Adipose tissue (tissue), 3 donors: ENCODE results near the gene MTG1. TPM values are rescaled to one million over a fixed set of nuclear protein-coding genes. Genes with fewer than 3 reads are reported as not detected.
"Not testable (repeated sequence)": the region's sequence is repeated elsewhere in the genome, so short reads cannot be mapped to it uniquely, and the experiment has no call there.

ENCODE experiments used
- H3K27ac ChIP-seq: one replicate; pipeline ENCODE4 v1.5.1; 2013; ENCODE audit warnings: low read depth, low read length
- WGBS, 3 donors: extraction: QIAGEN DNeasy Blood & Tissue Kit; methylation state at CpG; one replicate each; pipeline ENCODE4 v1.1.7; 2013; 5-methylcytosine and 5-hydroxymethylcytosine counted together
- polyA plus RNA-seq, 3 donors: library from polyadenylated mRNA; stranded (reverse); fragments of 200-250 nt; gene quantifications; one replicate each; pipeline ENCODE4 v1.2.3, GENCODE V29; 2013
- donor health status: healthy with polysubstance abuse.
- donor health status: Bipolar disorder and iron deficiency.
- donor health status: healthy.

The MTG1 gene
- polyA plus RNA-seq, 3 donors: 33.9 to 40.2 (median 35.9) TPM

DNA sequence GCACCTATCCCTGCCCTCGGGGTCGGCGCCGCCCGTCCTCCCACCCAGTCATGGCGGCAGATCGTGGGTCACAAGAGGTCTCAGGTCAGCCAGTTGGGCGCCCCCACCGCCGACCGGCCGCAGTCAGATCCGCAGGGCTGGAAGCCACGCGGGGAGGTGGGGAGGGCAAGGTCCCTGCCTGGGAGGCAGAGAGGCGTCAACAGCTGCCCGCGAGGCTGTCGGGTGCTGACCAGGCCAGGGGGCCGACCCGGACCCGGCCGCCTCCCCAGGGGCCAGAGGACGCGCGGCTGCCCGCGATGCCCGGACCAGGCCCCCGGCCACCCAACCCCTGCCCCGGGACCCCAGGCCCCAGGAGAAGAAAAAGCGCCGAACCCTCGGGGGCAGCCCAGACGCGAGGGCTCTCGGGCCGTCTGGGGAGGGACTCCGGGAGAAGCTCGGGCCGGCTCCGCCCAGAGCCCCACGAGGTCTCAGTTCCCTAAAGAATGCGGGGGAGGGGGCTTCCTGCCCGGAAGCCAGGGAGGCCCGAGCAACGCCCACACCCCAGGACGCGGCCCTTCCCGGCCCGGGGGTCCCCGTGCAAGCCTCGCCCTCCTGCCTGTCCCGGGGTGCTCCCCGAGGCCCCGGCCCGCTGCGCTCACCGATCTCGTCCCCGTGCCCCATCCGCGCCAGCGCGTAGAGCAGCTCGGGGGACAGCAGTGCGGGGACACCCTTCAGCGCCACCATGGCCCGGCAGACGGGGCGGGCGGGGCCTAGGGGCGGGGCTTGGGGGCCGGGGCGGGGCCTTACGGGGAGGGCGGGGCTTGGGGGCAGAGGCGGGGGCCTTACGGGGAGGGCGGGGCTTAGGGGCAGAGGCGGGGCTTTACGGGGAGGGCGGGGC lies 36.4 kb upstream of the MTG1 start, which contains the start of gene FUOM:
FUOM (minus strand) TSS at position 735 of the 877 bp plus-strand sequence; CDS start at position 723, 12 bp downstream.
- no peak within 1 kb of the TSS for H3K27ac ChIP-seq
- WGBS, 3 donors: 1 to 3% (median 2%) methylated on average over 54 to 82 of the region's 83 CpGs

DNA sequence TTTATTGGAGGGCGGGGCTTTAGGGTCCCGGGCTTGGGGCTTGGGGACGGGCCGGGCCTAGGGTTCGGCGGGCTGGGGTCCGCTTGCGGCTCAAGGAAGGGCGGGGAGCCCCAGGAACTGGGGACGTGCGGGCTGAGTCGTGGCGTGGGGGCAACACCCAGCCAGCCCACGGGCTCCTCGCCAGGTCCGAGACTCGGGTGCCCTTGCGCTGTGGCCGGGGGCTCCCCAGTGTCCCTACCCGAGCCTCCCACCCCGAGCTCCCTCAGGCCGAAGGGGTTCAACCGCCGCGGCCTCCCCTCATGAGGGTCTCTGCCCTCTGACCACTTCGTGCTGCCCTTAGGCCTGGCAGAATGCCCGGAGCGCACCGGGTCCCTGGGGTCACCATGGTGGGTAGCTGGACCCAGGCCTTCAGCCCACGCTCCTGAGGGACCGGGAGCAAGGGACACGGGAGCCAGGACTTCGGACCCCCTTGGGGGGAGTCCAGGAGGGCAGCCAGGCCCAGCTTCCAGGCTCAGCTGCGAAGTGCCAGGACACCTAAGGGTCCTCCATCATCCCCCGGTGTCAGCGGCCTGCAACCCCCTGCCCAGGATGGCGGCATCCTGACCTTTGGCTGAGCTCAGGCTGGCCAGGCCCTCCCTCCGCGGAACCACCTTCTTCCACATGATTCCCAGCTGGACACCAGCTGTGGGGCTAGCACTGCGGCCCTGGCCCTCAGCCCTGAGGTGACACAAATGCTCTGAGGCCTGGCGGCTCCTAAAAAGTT lies 35.6 kb upstream of the MTG1 start:
- 83 to 87% (median 84%) methylated on average over 29 to 41 of the region's 41 CpGs for WGBS, 3 donors
- no peak overlapping the region for H3K27ac ChIP-seq

DNA sequence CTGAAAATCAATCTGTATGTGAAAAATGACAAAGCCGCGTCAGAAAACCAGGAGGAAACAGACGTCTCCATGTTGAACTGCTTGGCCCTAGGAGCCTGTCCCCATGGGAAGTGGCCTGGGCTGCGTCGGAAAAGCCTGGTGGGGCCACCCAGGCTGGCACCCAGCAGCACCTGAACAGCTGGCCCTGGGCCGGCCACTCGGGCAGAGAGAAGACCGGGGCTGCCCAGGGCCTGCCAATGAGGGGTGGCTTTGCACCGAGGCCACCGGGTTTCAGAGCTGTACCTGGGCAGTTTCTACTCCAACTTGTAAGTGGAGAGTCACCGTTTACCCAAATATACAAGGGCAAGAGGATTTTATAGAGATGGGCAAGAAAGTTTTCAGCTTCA lies 35.0 kb upstream of the MTG1 start:
- WGBS, 3 donors: 73 to 87% (median 83%) methylated on average over 11 of the region's 11 CpGs
- H3K27ac ChIP-seq: no peak overlapping the region

DNA sequence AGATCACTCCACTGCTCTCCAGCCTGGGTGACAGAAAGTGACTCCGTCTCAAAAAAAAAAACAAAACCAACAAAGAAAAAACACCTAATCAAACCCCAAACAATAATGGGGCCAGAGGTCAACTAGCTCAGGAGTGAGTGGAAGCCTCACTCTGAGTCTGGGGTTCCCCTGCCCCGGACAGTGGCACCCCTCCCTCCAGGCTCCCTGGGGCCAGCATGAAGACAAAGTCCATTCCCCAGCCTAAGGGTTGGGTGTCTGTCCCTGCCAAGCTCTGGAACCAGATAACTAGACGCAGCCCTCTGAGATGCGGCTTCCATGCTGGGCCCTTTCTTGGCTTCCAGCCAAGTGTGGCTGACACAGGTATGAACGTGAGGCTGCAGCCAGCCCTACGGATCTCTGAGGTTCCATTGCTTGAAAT lies 34.4 kb upstream of the MTG1 start:
- H3K27ac ChIP-seq: no peak overlapping the region
- WGBS, 3 donors: 23 to 54% (median 50%) methylated on average over 6 of the region's 6 CpGs

DNA sequence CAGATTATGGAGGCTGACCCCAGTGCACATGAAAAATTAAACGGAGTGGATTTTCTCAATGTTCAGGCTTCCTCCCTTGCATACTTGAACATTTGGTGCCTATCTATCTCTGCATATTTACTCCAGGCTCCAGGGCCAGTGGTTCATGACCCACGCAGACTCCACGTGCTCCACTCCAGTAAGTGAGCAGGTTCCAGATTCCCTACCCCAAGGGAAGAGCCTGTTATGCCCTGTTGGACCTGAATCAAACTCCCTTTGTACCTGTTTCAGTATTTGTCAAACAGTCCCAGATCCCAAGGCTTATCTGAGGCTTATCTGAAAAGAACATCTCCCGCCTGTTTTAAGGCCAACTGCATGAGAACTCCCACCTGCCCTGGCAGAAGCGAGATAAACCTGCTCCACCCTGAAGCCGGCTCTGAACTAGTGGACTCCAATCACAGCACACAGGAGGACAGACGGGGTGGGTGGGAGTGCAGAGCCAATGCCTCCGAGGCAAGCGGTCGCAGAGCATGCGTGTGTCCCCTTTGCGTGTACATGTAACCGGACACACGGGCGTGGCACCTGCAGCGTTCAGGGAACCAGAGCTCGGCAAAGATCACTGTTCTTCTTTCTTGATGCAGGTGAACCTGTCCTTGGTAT lies 33.9 kb upstream of the MTG1 start:
- WGBS, 3 donors: 52 to 77% (median 74%) methylated on average over 17 of the region's 17 CpGs
- H3K27ac ChIP-seq: no peak overlapping the region

DNA sequence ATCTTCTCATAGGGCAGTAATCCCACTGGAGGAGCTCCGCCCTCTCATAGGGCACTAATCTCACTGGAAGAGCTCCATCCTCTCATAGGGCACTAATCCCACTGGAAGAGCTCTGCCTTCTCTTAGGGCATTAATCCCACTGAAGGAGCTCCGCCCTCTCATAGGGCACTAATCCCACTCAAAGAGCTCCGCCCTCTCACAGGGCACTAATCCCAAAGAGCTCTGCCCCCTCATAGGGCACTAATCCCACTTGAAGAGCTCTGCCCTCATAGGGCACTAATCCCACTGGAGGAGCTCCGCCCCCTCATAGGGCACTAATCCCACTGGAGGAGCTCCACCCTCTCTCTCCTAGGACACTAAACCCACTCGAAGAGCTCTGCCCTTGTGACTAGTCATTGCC lies 32.7 kb upstream of the MTG1 start:
- WGBS, 3 donors: 94 to 97% (median 95%) methylated on average over 5 of the region's 5 CpGs
- H3K27ac ChIP-seq: no peak overlapping the region

DNA sequence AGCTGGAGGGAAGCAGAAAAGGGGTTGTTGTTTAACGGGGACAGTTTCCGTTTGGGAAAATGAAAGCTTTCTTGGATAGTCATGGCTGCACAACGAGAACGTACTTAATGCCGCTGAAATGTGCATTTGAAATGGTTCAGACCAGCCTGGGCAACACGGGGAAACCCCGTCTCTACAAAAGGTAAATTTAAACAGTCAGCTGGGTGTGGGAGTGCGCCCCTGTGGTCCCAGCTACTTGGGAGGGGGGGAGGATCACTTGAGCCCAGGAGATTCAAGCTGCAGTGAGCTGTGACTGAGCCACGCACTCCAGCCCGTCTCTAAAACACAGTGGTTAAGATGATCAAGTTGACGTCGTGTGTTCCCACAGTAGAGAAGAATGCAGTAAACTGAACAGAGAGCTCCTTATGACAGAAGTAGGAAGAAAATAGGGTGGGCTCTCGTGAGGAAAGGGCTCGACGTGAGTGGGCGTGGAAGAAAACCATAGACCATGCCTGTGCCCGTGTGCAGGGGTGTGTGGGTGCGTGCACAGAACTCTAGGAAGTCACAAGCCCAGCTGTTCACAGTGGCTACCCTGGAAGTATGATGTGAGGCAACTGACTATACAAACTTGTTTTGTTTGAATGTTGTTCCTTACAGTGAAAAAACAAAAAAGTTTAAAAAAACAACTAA lies 32.0 kb upstream of the MTG1 start:
- 78 to 84% (median 81%) methylated on average over 18 of the region's 18 CpGs for WGBS, 3 donors
- no peak overlapping the region for H3K27ac ChIP-seq

DNA sequence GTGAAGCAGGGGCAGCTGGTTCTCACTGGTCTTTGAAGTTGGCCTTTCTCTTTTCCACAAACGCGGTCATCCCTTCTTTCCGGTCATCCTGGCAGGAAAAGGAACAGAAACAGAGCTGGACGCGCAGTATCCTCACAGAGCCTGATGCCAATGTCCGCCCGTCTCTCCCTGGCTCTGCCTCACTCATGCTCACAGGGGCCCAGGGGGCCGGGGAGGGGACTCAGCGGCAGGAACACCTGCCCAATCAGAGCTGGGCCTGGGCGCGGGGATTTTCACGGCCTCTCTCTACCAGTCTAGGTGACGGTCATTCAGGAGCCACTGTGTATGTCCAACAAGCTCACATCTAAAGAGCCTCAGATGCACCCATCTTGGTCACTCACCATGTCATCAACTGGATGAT lies 31.1 kb upstream of the MTG1 start:
- H3K27ac ChIP-seq: no peak overlapping the region
- 88 to 97% (median 91%) methylated on average over 13 of the region's 13 CpGs for WGBS, 3 donors

DNA sequence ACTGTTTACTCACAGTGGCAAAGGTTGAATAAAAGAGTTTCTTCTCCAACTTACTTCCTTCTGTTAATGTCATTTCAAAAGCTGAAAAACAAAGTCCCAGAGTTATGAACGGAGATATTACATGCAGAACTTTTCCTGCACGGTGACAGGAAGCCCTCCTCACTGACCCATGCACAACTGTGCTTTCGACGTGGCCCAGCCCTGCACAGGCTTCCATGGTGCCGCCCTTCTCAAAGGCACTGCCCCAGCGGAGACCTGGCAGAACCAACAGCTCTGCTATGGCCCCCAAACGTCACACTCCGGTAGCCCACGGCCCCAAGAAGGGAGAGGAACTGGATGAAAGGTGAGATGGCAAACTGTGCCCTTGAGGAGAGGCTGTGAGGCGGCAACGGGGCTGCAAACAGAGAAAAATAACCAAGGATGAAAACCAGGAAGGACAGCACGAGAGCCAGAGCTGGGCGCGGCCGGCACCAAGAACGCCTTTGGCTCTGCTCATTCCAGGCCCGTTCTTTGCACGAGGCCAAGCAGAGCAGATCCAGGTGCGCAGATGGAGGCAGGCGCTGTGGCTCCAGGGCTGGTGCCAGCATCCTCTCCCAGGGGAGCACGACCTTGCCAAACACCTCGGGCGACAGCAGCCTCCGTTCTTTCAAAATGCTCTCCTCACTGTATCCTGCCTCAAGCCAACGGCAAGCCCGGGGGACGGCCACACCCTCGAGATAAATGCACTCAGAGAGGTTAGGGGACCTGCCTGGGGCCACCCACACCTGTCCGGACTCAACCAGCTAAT lies 29.1 kb upstream of the MTG1 start:
- WGBS, 3 donors: 79 to 92% (median 85%) methylated on average over 29 of the region's 29 CpGs
- no peak overlapping the region for H3K27ac ChIP-seq

DNA sequence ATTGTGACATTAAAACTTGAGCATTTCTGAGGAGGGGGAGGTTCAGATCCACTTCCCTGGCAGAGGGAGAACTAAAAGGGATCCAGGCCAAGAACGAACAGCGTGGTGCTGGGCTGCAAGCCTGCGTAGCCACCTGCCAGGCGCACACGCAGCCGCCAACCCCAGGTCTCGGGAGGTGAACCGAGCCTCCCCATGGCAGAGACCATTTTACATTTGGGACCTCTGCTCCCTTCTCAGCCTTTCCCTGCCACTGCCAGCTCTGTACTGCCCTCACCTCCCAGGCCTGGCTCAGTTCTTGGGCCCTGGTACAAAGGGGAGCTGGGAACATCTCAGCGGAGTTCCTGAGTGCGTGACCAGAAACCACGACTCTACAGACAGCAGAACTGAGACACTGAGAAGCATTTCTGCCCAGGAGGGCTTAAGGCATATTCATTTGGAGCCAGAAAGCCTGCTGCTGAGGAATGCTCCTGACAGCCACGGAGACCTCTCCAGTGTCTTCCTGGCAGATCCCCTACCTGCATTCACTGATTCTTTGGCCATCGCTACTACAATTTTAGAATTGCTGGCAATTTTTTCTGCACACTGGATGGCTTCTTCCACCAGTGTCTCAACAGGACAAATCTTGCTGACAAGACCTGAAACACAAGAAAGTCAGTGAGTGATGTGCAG lies 28.4 kb upstream of the MTG1 start:
- 76 to 88% (median 83%) methylated on average over 13 of the region's 13 CpGs for WGBS, 3 donors
- no peak overlapping the region for H3K27ac ChIP-seq

DNA sequence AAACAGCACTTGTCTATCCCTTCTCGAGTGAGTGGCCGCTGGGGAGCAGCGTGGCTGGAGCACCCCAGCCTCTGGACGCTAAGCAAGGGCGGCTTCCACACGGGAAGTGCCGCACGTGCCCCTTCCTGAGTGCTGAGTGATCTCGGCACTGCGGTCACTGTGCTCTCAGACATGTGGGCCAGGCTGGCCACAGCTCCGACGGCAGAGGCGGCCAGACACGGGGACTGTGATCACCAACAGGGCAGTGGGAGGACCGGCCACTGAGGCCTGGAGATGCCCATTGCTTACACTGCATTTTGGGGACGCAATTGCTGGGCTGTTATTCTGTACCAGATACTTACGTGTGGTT lies 27.9 kb upstream of the MTG1 start:
- WGBS, 3 donors: 82 to 86% (median 82%) methylated on average over 17 of the region's 17 CpGs
- H3K27ac ChIP-seq: no peak overlapping the region

DNA sequence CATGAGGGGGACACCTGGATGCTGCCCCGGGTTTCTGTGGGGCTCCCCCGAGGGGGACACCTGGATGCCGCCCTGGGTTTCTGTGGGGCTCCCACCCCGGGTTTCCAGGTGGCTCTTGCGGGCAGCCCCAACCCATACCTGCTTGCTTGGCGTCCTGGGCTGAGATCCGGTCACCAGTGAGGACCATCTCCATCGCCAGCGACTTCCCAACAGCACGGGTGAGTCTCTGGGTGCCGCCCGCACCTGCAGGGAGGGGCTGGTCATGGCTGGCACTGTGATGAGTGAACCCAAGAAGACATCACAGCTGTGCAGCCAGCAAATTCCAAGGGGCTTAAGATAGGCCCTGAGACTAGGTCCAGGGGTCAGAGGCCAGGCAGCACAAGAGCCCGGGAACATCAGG lies 27.2 kb upstream of the MTG1 start:
- no peak overlapping the region for H3K27ac ChIP-seq
- WGBS, 3 donors: 92 to 97% (median 96%) methylated on average over 13 of the region's 13 CpGs

DNA sequence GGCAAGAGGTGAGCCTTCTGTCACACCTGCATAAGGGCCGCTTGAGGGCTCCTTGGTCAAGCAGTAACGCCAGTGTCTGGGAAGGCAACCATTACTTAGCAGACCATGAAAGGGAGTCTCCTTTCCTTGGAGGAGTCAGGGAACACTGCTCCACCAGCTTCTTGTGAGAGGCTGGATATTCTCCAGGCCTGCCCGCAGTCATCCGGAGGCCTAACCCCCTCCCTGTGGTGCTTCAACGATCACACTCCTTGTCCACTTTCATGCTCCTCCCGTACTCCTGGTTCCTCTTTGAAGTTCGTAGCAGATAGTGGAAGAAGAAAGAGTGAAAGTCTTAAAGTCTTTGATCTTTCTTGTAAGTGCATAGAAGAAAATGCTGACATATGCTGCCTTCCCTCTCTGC lies 26.5 kb upstream of the MTG1 start:
- WGBS, 3 donors: 70 to 100% (median 79%) methylated on average over 1 to 4 of the region's 7 CpGs
- not testable (repeated sequence) for H3K27ac ChIP-seq

DNA sequence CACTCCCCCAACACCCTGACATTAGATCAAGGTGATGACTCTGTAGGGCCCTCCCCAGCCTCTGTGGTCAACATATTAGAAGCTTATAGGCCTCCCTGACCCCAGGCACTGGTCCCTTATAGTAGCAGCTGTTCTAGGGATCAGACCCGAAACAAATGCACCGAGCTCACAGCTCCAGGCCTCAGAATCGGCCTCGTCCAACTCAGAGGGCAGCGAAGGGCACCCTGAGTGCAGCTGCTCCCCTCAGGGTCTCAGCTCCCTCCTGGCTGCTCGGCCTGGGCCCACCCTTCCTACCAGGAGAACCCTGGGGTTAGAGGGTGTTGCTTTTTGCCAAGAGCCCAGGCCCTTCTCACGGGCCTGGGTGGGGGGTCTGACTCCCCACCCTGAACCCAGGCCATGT lies 25.8 kb upstream of the MTG1 start:
- WGBS, 3 donors: 90 to 99% (median 91%) methylated on average over 7 of the region's 7 CpGs
- H3K27ac ChIP-seq: no peak overlapping the region

DNA sequence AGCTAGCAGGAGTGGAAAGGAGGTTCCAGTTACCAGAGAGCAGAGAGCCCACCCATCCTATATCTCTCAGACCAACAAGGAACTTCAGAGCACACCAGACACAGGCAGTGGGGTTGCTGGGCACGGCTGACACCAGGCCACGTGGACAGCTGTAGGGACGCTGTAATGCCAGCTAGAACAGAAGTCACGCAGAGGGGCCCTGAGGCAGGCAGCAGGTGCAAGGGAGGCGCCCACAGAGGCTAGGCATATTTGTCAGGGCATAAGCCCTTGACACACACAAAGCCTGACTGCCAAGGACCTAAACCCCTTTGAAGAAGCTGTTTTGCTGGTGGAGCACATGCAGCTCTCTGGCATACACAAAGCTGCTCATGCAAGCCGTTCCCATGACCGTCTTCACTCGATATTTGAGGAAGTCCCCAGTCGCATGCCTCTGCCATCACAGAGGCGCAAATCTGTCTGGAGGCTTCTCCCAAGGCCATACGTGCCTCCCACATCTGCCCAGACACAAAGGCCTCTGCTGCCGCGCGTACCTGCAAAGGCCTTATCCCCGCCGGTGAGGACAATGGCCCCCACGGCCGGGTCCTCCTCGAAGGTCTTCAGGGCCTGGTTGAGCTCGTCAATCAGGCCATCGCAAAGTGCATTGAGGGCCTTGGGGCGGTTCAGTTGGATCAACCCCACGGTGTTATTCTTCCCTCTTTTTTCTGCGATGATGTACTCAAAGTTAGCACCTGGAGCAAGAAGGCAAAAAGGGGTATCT lies 23.7 kb upstream of the MTG1 start:
- no peak overlapping the region for H3K27ac ChIP-seq
- WGBS, 3 donors: 88 to 90% (median 88%) methylated on average over 24 of the region's 24 CpGs

DNA sequence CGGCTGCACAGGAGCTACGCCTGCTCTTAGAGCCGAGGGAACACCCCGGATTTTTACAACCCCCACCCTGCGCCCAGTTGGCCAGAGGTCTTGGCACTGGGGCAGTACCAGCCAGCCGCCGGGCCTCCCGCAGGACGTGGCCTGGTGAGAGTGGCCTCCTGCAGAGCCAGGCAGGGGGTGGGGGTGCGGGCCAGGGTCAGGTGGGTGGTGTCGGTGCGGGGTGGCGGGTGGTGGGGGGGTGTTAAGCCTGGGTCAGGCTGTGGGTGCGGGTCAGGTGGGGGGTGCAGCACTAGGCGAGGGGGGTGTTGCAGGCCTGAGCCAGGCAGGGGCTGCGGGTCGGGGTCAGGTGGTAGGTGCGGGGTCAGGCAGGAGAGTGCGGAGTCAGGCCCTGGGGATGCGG lies 21.4 kb upstream of the MTG1 start:
- 18 to 51% (median 42%) methylated on average over 18 to 20 of the region's 20 CpGs for WGBS, 3 donors
- H3K27ac ChIP-seq: no peak overlapping the region
